ENCODE results near the gene GAP43. TPM values are rescaled to one million over a fixed set of nuclear protein-coding genes. Genes with fewer than 3 reads are reported as not detected.

Gene GAP43
- total RNA-seq, 2 donors from 2014 or later, result 2.8 to 6.1 TPM

DNA sequence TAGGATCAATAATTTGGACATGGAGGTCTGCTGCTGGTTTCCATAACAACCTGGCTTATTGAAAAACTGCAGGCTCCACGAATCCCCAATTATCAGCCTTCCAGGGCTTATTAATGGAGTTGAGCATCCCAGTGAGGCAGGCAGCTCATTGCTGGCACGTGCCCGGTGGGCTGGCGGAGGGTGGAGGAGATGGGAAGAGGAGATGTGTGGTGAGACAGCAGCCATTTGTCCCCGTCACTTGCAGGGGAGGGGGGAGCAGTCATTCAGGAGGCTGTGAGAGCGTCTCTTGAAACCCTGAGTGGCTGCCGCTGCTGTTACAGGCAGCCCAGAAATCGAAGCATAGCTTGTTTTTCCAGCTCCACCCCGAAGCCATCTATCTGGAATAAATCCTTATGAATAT, 70.6 kb downstream of the GAP43 start:
- Histone ChIP-seq H3K36me3 (no peaks in the 10 kb centered on the region), H3K9me3 (no peaks in the 10 kb centered on the region), H3K4me1 (ENCODE audit: control insufficient read depth in 1 of 2, low read depth in 2 of 2) (no peaks in the 10 kb centered on the region), H3K27me3 (replicated peaks; ENCODE audit: insufficient read depth) (no peaks in the 10 kb centered on the region), H3K27ac (no peak overlapping the region), H3K4me3 (no peak overlapping the region)
- no peak for DNase-seq (ENCODE audit: low spot score)
- no peak for ATAC-seq (ENCODE audit: insufficient number of reproducible peaks, low FRiP score, low read depth)
- no peak for TF ChIP-seq CTCF (IDR thresholded peaks at IDR 0.05)

- no peaks in the 10 kb centered on the region for H3K27me3 ChIP-seq (replicated peaks; ENCODE audit: insufficient read depth)
- H3K27ac ChIP-seq, result no peak overlapping the region
- no peaks in the 10 kb centered on the region for H3K36me3 ChIP-seq
- H3K9me3 ChIP-seq, result no peaks in the 10 kb centered on the region
- no peak for TF ChIP-seq CTCF (IDR thresholded peaks at IDR 0.05)
- DNase-seq (ENCODE audit: low spot score), result no peak
- peaks cover 4 to 5% of the 10 kb centered on the region in 2 donors for H3K4me1 ChIP-seq (ENCODE audit: control insufficient read depth in 1 of 2, low read depth in 2 of 2)
- no peak for ATAC-seq (ENCODE audit: insufficient number of reproducible peaks, low FRiP score, low read depth)
- H3K4me3 ChIP-seq, result no peak overlapping the region
Measured at GRCh38 chr3:115695090-115695489, 71.8 kb downstream of the GAP43 start.

DNA sequence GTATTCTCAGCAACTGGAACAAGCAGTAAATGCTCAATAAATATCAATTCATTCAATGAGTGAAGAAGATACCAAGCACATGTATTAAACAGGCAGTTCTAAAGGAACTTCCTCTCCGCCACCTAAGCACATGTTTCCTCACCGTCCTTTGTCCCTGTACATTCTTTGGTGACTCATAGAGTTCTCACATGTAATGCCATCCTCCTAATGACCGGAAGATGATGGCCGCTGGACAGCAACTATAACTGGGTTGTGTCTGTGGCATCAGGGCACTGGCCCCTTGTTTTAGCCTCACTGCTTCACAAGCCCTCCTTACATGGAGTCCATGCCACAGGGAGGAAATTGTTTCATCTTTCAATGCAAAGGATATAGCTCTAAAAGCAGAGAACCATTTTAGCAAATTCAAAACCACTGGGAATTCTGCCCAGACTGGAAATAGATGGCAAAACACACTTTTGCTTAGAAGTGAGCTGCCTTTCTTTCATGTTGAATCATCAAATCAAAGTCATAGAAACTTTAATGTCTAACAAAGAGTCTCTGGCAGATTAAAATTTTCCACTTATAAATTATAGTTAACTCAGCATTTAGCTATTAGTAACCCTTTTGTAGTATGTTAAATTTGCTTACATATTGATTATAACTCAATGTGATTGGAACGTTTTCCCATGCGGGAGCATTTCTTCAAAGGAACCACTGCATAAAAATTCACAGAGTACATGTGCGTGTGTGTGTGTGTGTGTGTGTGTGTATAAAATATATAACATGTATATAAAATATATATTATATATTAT, 74.1 kb downstream of the GAP43 start:
- no peak for TF ChIP-seq CTCF (IDR thresholded peaks at IDR 0.05)

DNA sequence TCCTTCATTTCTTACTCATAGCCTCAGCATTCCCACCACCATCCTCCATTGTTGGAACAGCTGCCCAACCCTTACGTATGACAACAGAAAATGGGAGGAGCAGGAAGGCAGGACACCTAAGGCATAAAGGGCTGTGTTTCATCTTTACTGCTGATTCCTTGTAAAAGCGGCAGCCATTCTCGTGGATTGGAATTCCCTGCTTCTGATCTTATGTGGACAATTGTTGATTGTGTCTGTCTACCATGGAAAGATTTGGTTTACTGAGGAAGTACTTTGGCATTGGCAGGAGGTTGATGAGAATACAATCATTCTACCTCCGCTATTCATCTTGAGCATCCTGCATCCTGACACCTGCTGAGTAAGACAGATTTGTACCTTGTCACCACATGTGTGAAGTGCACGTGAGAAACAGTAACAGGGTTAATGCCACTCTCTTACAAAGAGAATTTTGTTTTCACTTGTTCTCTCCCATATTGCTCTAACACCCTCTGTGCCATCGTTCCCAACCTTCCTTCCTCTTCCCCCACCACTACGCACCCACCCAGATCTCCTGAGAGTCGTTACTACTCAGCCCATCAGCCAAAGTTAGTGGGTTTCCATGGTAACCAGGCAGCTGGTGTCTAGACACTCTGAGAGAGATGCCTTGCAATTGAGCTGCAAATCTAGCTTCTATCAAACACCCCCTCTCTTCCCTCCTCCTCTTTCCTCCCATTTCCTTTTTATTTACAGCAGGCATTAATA, 75.7 kb downstream of the GAP43 start:
- ATAC-seq (ENCODE audit: insufficient number of reproducible peaks, low FRiP score, low read depth), result no peak
- H3K4me3 ChIP-seq, result no peak overlapping the region
- H3K27me3 ChIP-seq (replicated peaks; ENCODE audit: insufficient read depth), result no peaks in the 10 kb centered on the region
- DNase-seq (ENCODE audit: low spot score), result no peak
- H3K36me3 ChIP-seq, result no peaks in the 10 kb centered on the region
- no peak for TF ChIP-seq CTCF (IDR thresholded peaks at IDR 0.05)
- peak overlapping the region in 1 of 2 donors; percentile 11 for H3K27ac ChIP-seq
- H3K4me1 ChIP-seq (ENCODE audit: control insufficient read depth in 1 of 2, low read depth in 2 of 2), result peaks cover 9 to 11% of the 10 kb centered on the region in 2 donors
- H3K9me3 ChIP-seq, result no peaks in the 10 kb centered on the region

More for the DNA sequence above, 74.1 kb downstream of the GAP43 start:
- Histone ChIP-seq H3K36me3 (no peaks in the 10 kb centered on the region), H3K9me3 (no peaks in the 10 kb centered on the region), H3K4me3 (no peak overlapping the region), H3K27ac (no peak overlapping the region), H3K27me3 (replicated peaks; ENCODE audit: insufficient read depth) (no peaks in the 10 kb centered on the region), H3K4me1 (ENCODE audit: control insufficient read depth in 1 of 2, low read depth in 2 of 2) (peaks cover 9 to 11% of the 10 kb centered on the region in 2 donors)
- ATAC-seq (ENCODE audit: insufficient number of reproducible peaks, low FRiP score, low read depth) (no peak), DNase-seq (ENCODE audit: low spot score) (no peak)

DNA sequence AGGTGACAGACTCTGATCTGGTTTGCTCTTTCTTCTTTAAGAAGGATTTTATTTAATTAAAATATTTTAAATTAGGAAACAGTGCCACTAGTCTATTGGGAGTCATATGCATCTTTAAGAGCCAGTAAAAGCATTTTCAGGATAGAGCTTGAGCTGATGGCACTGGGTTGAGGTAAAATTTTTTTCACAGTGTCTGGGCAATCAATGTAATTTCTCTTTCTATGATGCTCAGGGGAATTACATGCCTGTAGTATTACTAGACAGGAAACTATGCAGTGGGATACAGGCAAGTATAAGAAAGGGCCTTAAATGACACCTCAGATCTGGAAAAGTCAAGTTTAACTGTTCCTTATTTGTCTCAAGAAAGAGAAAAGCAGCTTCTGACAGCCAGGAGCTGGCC, 76.4 kb downstream of the GAP43 start:
- peak overlapping the region; percentile 11 to 64 for H3K27ac ChIP-seq
- H3K36me3 ChIP-seq, result no peaks in the 10 kb centered on the region
- H3K9me3 ChIP-seq, result no peaks in the 10 kb centered on the region
- H3K4me1 ChIP-seq (ENCODE audit: control insufficient read depth in 1 of 2, low read depth in 2 of 2), result peaks cover 9 to 11% of the 10 kb centered on the region in 2 donors
- H3K4me3 ChIP-seq, result no peak overlapping the region
- DNase-seq (ENCODE audit: low spot score) (no peak), ATAC-seq (ENCODE audit: insufficient number of reproducible peaks, low FRiP score, low read depth) (no peak)
- no peak for TF ChIP-seq CTCF (IDR thresholded peaks at IDR 0.05)
- no peaks in the 10 kb centered on the region for H3K27me3 ChIP-seq (replicated peaks; ENCODE audit: insufficient read depth)
